Activated CD4-positive, alpha-beta T cell treated with anti-CD3 and anti-CD28 coated beads, Interleukin-2, amount 10 ng/mL, durations not matched to agents 24 days and 14 days (primary cell): Measurements from ENCODE around the gene HSD17B12. TPM values are rescaled to one million over a fixed set of nuclear protein-coding genes. Genes with fewer than 3 reads are reported as not detected.
"Not testable (repeated sequence)": the region's sequence is repeated elsewhere in the genome, so short reads cannot be mapped to it uniquely, and the experiment has no call there.

Source experiments
- DNase-seq: peaks from one replicate; pipeline ENCODE4 v3.0.0; 2022
- H3K27ac Mint-ChIP-seq: one replicate; pipeline ENCODE4 v1.8.0; 2022; ENCODE audit warnings: mild to moderate bottlenecking, mixed read lengths
- H3K27me3 Mint-ChIP-seq: one replicate; pipeline ENCODE4 v1.8.0; 2022; ENCODE audit warnings: mixed read lengths
- H3K36me3 Mint-ChIP-seq: one replicate; pipeline ENCODE4 v1.8.0; 2022; ENCODE audit warnings: low read depth, mild to moderate bottlenecking, mixed read lengths
- H3K4me1 Mint-ChIP-seq: one replicate; pipeline ENCODE4 v1.8.0; 2021; ENCODE audit warnings: mixed read lengths
- H3K4me3 Mint-ChIP-seq: one replicate; pipeline ENCODE4 v1.8.0; 2022; ENCODE audit warnings: mild to moderate bottlenecking, moderate library complexity, mixed read lengths
- H3K9me3 Mint-ChIP-seq: one replicate; pipeline ENCODE4 v1.8.0; 2021; ENCODE audit warnings: mixed read lengths
- intact Hi-C: fragments of 100-400 bp; cut with micrococcal nuclease; formaldehyde crosslinking; loops from one replicate; pipeline ENCODE4 v1.15.1; 2023
- total RNA-seq: library from RNA; stranded (reverse); gene quantifications from 2 replicates; pipeline ENCODE4 v1.2.3, GENCODE V29; 2022

HSD17B12 gene
- total RNA-seq, 1 donor from 2014 or later = 80.1 TPM

GRCh38 chr11:43737201-43737590 lies 56.7 kb downstream of the HSD17B12 start:
- H3K36me3 Mint-ChIP-seq = peaks cover 36% of the 10 kb centered on the region
- no peak overlapping the region for H3K4me3 Mint-ChIP-seq
- H3K9me3 Mint-ChIP-seq = peaks cover 4% of the 10 kb centered on the region
- peaks cover 7% of the 10 kb centered on the region for H3K4me1 Mint-ChIP-seq
- H3K27me3 Mint-ChIP-seq = no peaks in the 10 kb centered on the region
- DNase-seq = no peak
- no peak overlapping the region for H3K27ac Mint-ChIP-seq
- intact Hi-C loops = no loop called here

- DNase-seq = no peak
- no peak overlapping the region for H3K4me3 Mint-ChIP-seq
- H3K27ac Mint-ChIP-seq = no peak overlapping the region
- H3K36me3 Mint-ChIP-seq = peaks cover 41% of the 10 kb centered on the region
- intact Hi-C loops = no loop called here
- peaks cover 7% of the 10 kb centered on the region for H3K9me3 Mint-ChIP-seq
- peaks cover 7% of the 10 kb centered on the region for H3K4me1 Mint-ChIP-seq
- H3K27me3 Mint-ChIP-seq = no peaks in the 10 kb centered on the region
These were observed 58.3 kb downstream of the HSD17B12 start for GRCh38 chr11:43738600-43739409.

GRCh38 chr11:43746670-43747069 lies 66.1 kb downstream of the HSD17B12 start:
- no peak overlapping the region for H3K27ac Mint-ChIP-seq
- intact Hi-C loops = no loop called here
- no peak overlapping the region for H3K4me3 Mint-ChIP-seq
- peaks cover 13% of the 10 kb centered on the region for H3K9me3 Mint-ChIP-seq
- H3K4me1 Mint-ChIP-seq = no peaks in the 10 kb centered on the region
- peaks cover 37% of the 10 kb centered on the region for H3K36me3 Mint-ChIP-seq
- no peak for DNase-seq
- no peaks in the 10 kb centered on the region for H3K27me3 Mint-ChIP-seq

- DNase-seq = no peak
- Mint-ChIP-seq H3K4me3 (no peak overlapping the region), H3K36me3 (peaks cover 37% of the 10 kb centered on the region), H3K27me3 (no peaks in the 10 kb centered on the region), H3K27ac (no peak overlapping the region), H3K4me1 (no peaks in the 10 kb centered on the region), H3K9me3 (peaks cover 13% of the 10 kb centered on the region)
- intact Hi-C loops = no loop called here
These were observed 66.7 kb downstream of the HSD17B12 start for GRCh38 chr11:43747130-43747802.

- Mint-ChIP-seq H3K4me3 (no peak overlapping the region), H3K4me1 (no peaks in the 10 kb centered on the region), H3K9me3 (peaks cover 13% of the 10 kb centered on the region), H3K36me3 (peaks cover 31% of the 10 kb centered on the region), H3K27ac (no peak overlapping the region), H3K27me3 (no peaks in the 10 kb centered on the region)
- no peak for DNase-seq
- intact Hi-C loops = no loop called here
These were observed 67.6 kb downstream of the HSD17B12 start for GRCh38 chr11:43748095-43748494.

GRCh38 chr11:43751726-43752125 lies 71.2 kb downstream of the HSD17B12 start:
- Mint-ChIP-seq H3K4me1 (no peaks in the 10 kb centered on the region), H3K27me3 (no peaks in the 10 kb centered on the region), H3K9me3 (no peaks in the 10 kb centered on the region), H3K36me3 (peaks cover 24% of the 10 kb centered on the region), H3K27ac (no peak overlapping the region), H3K4me3 (no peak overlapping the region)
- no peak for DNase-seq
- intact Hi-C loops = no loop called here

- Mint-ChIP-seq H3K27me3 (no peaks in the 10 kb centered on the region), H3K9me3 (no peaks in the 10 kb centered on the region), H3K4me3 (no peak overlapping the region), H3K36me3 (peaks cover 22% of the 10 kb centered on the region), H3K4me1 (no peaks in the 10 kb centered on the region), H3K27ac (no peak overlapping the region)
- intact Hi-C loops = no loop called here
- DNase-seq = no peak
These were observed 76.0 kb downstream of the HSD17B12 start for GRCh38 chr11:43756575-43756974.

- no peaks in the 10 kb centered on the region for H3K4me1 Mint-ChIP-seq
- H3K36me3 Mint-ChIP-seq = peaks cover 22% of the 10 kb centered on the region
- H3K4me3 Mint-ChIP-seq = no peak overlapping the region
- no peak overlapping the region for H3K27ac Mint-ChIP-seq
- no peaks in the 10 kb centered on the region for H3K27me3 Mint-ChIP-seq
- intact Hi-C loops = no loop called here
- H3K9me3 Mint-ChIP-seq = no peaks in the 10 kb centered on the region
- no peak for DNase-seq
These were observed 78.4 kb downstream of the HSD17B12 start for GRCh38 chr11:43758927-43759326.

GRCh38 chr11:43760902-43761301 lies 80.4 kb downstream of the HSD17B12 start:
- Mint-ChIP-seq H3K9me3 (peaks cover 5% of the 10 kb centered on the region), H3K4me3 (no peak overlapping the region), H3K4me1 (no peaks in the 10 kb centered on the region), H3K27me3 (no peaks in the 10 kb centered on the region), H3K27ac (no peak overlapping the region), H3K36me3 (peaks cover 18% of the 10 kb centered on the region)
- intact Hi-C loops = no loop called here
- no peak for DNase-seq

- H3K36me3 Mint-ChIP-seq = peaks cover 23% of the 10 kb centered on the region
These were observed 84.7 kb downstream of the HSD17B12 start for GRCh38 chr11:43765194-43765593.

GRCh38 chr11:43768654-43769053 lies 88.1 kb downstream of the HSD17B12 start:
- DNase-seq, intact Hi-C loops: not testable (repeated sequence)

More at GRCh38 chr11:43765194-43765593, 84.7 kb downstream of the HSD17B12 start:
- intact Hi-C loops = no loop called here
- H3K27ac Mint-ChIP-seq = no peak overlapping the region
- no peaks in the 10 kb centered on the region for H3K27me3 Mint-ChIP-seq
- DNase-seq = no peak
- H3K9me3 Mint-ChIP-seq = peaks cover 11% of the 10 kb centered on the region
- no peaks in the 10 kb centered on the region for H3K4me1 Mint-ChIP-seq
- no peak overlapping the region for H3K4me3 Mint-ChIP-seq

GRCh38 chr11:43770173-43770572 lies 89.6 kb downstream of the HSD17B12 start:
- H3K27me3 Mint-ChIP-seq = no peaks in the 10 kb centered on the region
- intact Hi-C loops = no loop called here
- H3K36me3 Mint-ChIP-seq = peaks cover 29% of the 10 kb centered on the region
- no peak overlapping the region for H3K4me3 Mint-ChIP-seq
- no peak overlapping the region for H3K27ac Mint-ChIP-seq
- H3K4me1 Mint-ChIP-seq = no peaks in the 10 kb centered on the region
- no peak for DNase-seq
- peaks cover 8% of the 10 kb centered on the region for H3K9me3 Mint-ChIP-seq

More at GRCh38 chr11:43768654-43769053, 88.1 kb downstream of the HSD17B12 start:
- not testable (repeated sequence) for H3K27me3 Mint-ChIP-seq, H3K4me1 Mint-ChIP-seq, H3K27ac Mint-ChIP-seq, H3K4me3 Mint-ChIP-seq
- H3K9me3 Mint-ChIP-seq = peaks cover 14% of the 10 kb centered on the region
- H3K36me3 Mint-ChIP-seq = peaks cover 23% of the 10 kb centered on the region

GRCh38 chr11:43772733-43773132 lies 92.2 kb downstream of the HSD17B12 start:
- Mint-ChIP-seq H3K4me1 (no peaks in the 10 kb centered on the region), H3K4me3 (no peak overlapping the region), H3K9me3 (peaks cover 3% of the 10 kb centered on the region), H3K27ac (no peak overlapping the region), H3K36me3 (peaks cover 23% of the 10 kb centered on the region), H3K27me3 (no peaks in the 10 kb centered on the region)
- DNase-seq = no peak
- intact Hi-C loops = no loop called here

GRCh38 chr11:43774786-43775185 lies 94.2 kb downstream of the HSD17B12 start:
- Mint-ChIP-seq H3K27me3 (no peaks in the 10 kb centered on the region), H3K9me3 (peaks cover 3% of the 10 kb centered on the region), H3K4me1 (no peaks in the 10 kb centered on the region), H3K36me3 (peaks cover 17% of the 10 kb centered on the region), H3K4me3 (no peak overlapping the region), H3K27ac (no peak overlapping the region)
- no peak for DNase-seq
- intact Hi-C loops = no loop called here
